HepG2 (cell line): Measurements from ENCODE around the gene CEP128. TPM values are rescaled to one million over a fixed set of nuclear protein-coding genes. Genes with fewer than 3 reads are reported as not detected.

ENCODE experiments used
- MEIS2 ChIP-seq: sonication (generic); formaldehyde crosslinking; IDR thresholded peaks from 2 replicates; pipeline ENCODE4 v1.9.0; 2021; ENCODE audit warnings: mild to moderate bottlenecking, missing genetic modification reagents
- MYC ChIP-seq: sonication (generic); formaldehyde crosslinking; IDR thresholded peaks from 2 replicates; pipeline ENCODE4 v1.9.0; 2021; ENCODE audit warnings: missing genetic modification reagents, borderline replicate concordance
- RBM39 ChIP-seq: fragments of 200-400 bp; formaldehyde crosslinking; IDR thresholded peaks from one replicate; pipeline ENCODE4 v1.6.1; 2018; ENCODE audit warnings: antibody characterized with exemption, mild to moderate bottlenecking, low read depth, low read length; ENCODE audit not compliant: poor library complexity, severe bottlenecking
- ZBTB42 ChIP-seq: sonication (generic); formaldehyde crosslinking; IDR thresholded peaks from 2 replicates; pipeline ENCODE4 v1.5.0; 2020; ENCODE audit warnings: mild to moderate bottlenecking, missing genetic modification reagents
- ZBTB7A ChIP-seq: sonication (generic); formaldehyde crosslinking; IDR thresholded peaks from 2 replicates; pipeline ENCODE4 v1.8.0; 2022; ENCODE audit warnings: mild to moderate bottlenecking, missing genetic modification reagents
- ZFAT ChIP-seq: sonication (generic); formaldehyde crosslinking; conservative IDR thresholded peaks from 2 replicates; pipeline ENCODE4 v1.8.1; 2023; ENCODE audit warnings: missing genetic modification reagents, inconsistent platforms
- ZNF205 ChIP-seq: IDR thresholded peaks from 2 replicates; pipeline ENCODE4 v1.6.1; 2018; ENCODE audit warnings: missing biosample characterization, missing genetic modification reagents
- ZNF264 ChIP-seq: sonication (generic); formaldehyde crosslinking; IDR thresholded peaks from 2 replicates; pipeline ENCODE4 v1.4.0; 2020; ENCODE audit warnings: missing genetic modification reagents
- ZNF724P ChIP-seq: sonication (generic); formaldehyde crosslinking; IDR thresholded peaks from 2 replicates; pipeline ENCODE4 v1.8.0; 2022; ENCODE audit warnings: missing genetic modification reagents, borderline replicate concordance
- polyA plus RNA-seq, 8 experiments: library from polyadenylated mRNA; depleted of rRNA in 3 of 8; stranded (reverse) in 7 of 8; unstranded in 1 of 8; fragments of >200 nt; fragmentation: Illumina TruSeq in 4 of 8; extraction: Trizol in 4 of 8; gene quantifications; 2 replicates each; pipeline versions ENCODE4 v1.2.1 to v1.2.3, GENCODE V29; 2011 to 2016; ENCODE audit warnings: low read depth in 4 of 8, missing spikeins in 1 of 8, mixed read lengths in 1 of 8; ENCODE audit not compliant: insufficient read depth in 1 of 8
- total RNA-seq, 5 experiments: library from RNA; depleted of rRNA; stranded (reverse); fragments of >200 nt; fragmentation: Illumina TruSeq; extraction: Trizol; gene quantifications; 2 replicates each; pipeline ENCODE4 v1.2.3, GENCODE V29; 2016; ENCODE audit warnings: low read depth in 1 of 5
- TF ChIP-seq, protein P1 (sequence below): sonication (generic); formaldehyde crosslinking; IDR thresholded peaks from 2 replicates; pipeline ENCODE4 v1.4.0; 2020; ENCODE audit warnings: missing genetic modification reagents, borderline replicate concordance
- TF ChIP-seq, protein P2 (sequence below): IDR thresholded peaks from 2 replicates; pipeline ENCODE4 v1.6.1; 2012; ENCODE audit warnings: low read length, improper control_type of control experiment

Gene CEP128
- total and polyA plus RNA-seq, 2 of the 13 experiments (the other 11 are each of a cell fraction or from before 2014, with no cell fraction given): 1.3 to 7.5 TPM

DNA sequence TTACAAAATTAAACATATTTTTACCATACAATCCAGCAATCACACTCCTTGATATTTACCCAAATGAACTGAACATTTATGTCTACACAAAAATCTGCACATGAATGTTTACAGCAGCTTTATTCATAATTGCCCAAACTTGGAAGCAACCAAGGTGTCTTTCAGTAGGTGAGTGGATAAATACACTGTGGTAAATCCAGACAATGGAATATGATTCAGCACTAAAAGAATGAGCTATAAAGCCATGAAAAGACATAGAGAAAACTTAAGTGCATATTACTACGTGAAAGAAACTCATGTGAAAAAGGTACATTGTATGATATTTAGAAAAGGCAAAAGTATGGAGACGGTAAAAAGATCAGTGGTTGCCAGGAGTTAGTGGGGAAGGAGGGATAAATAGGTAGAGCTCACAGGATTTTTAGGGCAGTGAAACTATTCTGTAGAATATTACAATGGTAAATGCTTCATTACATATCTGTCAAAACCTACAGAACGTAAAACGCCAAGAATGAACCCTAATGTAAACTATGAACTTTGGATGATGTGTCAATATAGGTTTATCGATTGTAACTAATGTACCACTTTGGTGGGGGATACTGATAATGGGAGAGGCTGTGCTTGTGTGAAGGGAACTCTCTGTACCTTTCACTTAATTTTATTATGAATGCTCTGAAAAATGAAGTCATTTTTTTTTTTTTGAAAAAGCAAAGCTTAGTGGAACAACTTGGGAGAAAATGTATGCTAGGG is 295.7 kb downstream of the CEP128 start (continued):
- TF ChIP-seq ZNF264 (CRISPR knock-in tag) (no peak), ZFAT (no peak), ZNF205 (CRISPR knock-in tag) (no peak), ZBTB7A (CRISPR knock-in tag) (no peak), MYC (CRISPR knock-in tag) (no peak), MEIS2 (CRISPR knock-in tag) (no peak), ZBTB42 (no peak), RBM39 (no peak), ZNF724P (no peak)
- TF ChIP-seq, protein P1, sequence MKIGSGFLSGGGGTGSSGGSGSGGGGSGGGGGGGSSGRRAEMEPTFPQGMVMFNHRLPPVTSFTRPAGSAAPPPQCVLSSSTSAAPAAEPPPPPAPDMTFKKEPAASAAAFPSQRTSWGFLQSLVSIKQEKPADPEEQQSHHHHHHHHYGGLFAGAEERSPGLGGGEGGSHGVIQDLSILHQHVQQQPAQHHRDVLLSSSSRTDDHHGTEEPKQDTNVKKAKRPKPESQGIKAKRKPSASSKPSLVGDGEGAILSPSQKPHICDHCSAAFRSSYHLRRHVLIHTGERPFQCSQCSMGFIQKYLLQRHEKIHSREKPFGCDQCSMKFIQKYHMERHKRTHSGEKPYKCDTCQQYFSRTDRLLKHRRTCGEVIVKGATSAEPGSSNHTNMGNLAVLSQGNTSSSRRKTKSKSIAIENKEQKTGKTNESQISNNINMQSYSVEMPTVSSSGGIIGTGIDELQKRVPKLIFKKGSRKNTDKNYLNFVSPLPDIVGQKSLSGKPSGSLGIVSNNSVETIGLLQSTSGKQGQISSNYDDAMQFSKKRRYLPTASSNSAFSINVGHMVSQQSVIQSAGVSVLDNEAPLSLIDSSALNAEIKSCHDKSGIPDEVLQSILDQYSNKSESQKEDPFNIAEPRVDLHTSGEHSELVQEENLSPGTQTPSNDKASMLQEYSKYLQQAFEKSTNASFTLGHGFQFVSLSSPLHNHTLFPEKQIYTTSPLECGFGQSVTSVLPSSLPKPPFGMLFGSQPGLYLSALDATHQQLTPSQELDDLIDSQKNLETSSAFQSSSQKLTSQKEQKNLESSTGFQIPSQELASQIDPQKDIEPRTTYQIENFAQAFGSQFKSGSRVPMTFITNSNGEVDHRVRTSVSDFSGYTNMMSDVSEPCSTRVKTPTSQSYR (CRISPR knock-in tag): no peak
- TF ChIP-seq, protein P2, sequence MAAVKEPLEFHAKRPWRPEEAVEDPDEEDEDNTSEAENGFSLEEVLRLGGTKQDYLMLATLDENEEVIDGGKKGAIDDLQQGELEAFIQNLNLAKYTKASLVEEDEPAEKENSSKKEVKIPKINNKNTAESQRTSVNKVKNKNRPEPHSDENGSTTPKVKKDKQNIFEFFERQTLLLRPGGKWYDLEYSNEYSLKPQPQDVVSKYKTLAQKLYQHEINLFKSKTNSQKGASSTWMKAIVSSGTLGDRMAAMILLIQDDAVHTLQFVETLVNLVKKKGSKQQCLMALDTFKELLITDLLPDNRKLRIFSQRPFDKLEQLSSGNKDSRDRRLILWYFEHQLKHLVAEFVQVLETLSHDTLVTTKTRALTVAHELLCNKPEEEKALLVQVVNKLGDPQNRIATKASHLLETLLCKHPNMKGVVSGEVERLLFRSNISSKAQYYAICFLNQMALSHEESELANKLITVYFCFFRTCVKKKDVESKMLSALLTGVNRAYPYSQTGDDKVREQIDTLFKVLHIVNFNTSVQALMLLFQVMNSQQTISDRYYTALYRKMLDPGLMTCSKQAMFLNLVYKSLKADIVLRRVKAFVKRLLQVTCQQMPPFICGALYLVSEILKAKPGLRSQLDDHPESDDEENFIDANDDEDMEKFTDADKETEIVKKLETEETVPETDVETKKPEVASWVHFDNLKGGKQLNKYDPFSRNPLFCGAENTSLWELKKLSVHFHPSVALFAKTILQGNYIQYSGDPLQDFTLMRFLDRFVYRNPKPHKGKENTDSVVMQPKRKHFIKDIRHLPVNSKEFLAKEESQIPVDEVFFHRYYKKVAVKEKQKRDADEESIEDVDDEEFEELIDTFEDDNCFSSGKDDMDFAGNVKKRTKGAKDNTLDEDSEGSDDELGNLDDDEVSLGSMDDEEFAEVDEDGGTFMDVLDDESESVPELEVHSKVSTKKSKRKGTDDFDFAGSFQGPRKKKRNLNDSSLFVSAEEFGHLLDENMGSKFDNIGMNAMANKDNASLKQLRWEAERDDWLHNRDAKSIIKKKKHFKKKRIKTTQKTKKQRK: no peak
- TF ChIP-seq, all 625 proteins: peak for 25
